HG03378 (cell line): ENCODE data around the gene SLC25A19.
"Not testable (repeated sequence)": the region's sequence is repeated elsewhere in the genome, so short reads cannot be mapped to it uniquely, and the experiment has no call there.

Experiments used
- ATAC-seq: cut with Tn5 transposase; IDR thresholded peaks from one replicate; pipeline ENCODE4 v1.9.1; 2021; ENCODE audit warnings: mild to moderate bottlenecking, moderate library complexity; ENCODE audit not compliant: unreplicated experiment

SLC25A19 gene

GRCh38 chr17:75301502-75302206 lies 12.4 kb upstream of the SLC25A19 start:
- no peak for ATAC-seq

DNA sequence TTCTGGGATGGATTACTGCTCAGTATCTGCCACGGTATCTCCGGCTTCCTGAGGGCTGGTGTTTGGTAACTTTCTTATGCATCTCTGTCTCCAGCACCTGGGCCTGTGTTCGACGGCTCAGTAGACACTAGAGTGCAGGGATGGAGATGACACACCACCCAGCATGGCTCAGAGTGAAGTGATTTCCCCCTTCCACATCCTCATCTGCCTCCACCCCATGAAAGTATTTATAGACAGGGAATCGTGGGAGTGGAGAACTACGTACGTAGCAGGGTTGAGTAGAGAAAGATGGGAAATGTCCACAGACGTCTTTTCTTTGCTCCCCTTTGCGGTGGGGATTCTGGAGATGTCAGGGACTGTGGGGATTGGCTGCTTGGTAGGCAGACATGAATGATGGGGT lies 11.8 kb upstream of the SLC25A19 start:
- ATAC-seq = no peak

DNA sequence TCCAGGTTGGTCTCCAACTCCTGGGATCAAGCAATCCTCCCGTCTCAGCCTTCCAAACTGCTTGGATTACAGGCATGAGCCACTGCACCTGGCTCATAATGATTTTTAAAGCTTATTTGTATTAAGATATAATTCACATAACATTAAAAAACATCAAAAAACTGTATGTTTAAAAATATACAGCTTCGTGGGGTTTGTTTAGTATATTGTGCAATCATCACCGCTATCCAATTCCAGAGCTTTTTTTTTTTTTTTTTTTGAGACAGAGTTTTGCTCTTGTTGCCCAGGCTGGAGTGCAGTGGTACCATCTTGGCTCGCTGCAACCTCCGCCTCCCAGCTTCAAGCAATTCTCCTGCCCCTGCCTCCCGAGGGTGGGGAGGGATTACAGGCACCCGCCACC lies 11.0 kb upstream of the SLC25A19 start:
- ATAC-seq = no peak

DNA sequence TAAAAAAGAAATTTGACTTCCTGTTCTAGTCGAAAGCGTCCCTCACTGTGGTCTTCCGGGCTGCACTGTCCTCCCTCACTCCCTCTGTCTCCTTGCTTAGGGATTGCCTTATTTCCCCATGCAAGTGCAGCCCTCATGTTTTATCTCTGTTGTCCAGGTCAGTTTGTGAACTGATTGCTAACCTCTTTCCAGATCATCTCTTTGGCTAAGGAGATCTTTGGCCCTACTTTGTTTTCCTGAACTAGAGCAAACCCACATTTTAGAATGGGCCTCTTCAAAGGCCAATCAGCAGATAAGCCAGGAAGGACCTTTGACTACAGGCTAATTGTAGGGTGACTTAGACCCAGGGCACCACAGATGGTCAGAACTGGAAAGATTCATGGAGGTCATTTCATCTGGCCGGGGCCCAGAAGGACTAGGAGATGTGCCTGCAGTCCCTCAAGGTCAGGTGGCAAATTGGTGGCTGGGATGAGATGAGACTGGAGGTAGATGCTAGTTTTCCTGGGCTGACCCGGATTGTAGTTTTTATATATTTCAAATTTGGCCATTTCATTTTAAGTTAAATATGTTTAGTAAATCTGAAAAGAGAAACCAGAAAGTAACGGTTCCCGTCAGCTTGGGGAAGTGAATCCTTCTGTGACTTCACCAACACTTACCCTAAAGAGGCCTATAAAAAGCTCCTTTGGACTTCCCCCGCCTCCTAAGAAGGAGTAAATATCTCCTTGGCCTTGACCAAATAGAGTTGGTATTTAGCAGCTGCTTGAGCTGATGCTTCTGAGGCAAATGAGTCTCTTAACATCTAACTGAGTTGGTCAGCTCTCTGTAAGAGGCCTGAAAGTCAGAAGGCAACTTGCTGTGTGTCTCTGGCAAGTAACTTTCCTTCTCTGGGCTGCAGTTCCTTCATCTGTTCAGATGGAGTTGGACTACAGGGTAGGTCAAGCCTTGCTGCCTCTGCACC lies 6.2 kb upstream of the SLC25A19 start:
- peak; percentile 56 for ATAC-seq

DNA sequence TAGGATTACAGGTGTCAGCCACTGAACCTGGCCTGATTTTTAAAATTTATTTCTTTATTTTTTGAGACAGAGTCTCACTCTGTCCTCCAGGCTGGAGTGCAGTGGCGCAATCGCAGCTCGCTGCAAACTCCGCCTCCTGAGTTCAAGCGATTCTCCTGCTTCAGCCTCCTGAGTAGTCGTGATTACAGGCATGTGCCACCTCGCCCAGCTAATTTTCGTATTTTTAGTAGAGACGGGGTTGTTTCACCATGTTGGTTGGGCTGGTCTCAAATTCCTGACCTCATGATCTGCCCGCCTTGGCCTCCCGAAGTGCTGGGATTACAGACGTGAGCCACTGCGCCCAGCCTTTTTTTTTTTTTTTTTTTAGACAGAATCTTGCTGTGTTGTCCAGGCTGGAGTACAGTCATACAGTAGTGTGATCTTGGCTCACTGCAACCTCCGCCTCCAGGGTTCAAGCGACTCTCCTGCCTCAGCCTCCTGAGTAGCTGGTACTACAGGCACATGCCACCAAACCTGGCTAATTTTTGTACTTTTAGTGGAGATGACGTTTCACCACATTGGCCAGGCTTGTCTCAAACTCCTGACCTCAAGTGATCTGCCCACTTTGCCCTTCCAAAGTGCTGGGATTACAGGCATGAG lies 3.7 kb upstream of the SLC25A19 start:
- not testable (repeated sequence) for ATAC-seq

DNA sequence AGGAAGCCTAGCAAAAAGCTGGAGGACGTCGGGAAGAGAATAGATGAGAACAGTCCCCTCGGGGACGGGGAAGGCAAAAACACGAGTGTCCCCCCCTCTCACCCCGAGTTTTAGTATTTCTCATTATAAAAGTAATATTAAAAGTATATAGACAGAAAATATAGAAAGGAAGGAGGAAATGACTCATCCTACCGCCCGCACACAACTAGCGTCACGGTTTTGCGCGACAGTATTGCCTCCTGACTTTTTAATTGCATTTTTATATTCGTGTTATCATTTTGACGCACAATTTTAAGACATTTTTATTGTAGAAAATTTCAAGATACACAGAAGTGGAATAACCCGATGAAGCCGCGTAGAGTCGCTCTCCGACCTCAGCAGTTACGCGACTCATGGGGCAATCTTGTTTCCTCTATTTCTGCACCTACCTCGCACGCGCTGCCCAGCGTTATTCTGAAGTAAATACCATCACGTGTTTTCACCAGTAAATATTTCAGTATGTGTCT lies 652 bp upstream of the SLC25A19 start:
- peak; percentile 24 for ATAC-seq

DNA sequence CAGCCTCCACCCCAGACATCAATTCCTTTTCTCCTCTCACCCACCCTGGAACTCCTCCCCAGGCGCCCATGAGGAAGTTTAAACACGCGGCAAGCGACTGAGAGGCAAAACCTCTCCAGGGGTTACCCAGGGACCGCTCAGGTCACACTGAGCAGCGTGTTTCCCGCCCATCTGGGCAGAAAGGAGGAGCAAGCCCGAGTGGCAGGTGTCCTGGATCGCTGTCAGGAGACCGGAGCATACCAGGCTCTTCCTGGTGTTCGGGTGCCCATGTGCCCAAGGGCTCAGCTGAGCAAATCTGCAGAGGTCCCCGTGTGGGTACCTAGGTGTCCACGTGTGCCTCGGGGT lies 491 bp downstream of the SLC25A19 start:
- peak; percentile 15 for ATAC-seq

GRCh38 chr17:75288359-75288758 lies 874 bp downstream of the SLC25A19 start:
- ATAC-seq = no peak

DNA sequence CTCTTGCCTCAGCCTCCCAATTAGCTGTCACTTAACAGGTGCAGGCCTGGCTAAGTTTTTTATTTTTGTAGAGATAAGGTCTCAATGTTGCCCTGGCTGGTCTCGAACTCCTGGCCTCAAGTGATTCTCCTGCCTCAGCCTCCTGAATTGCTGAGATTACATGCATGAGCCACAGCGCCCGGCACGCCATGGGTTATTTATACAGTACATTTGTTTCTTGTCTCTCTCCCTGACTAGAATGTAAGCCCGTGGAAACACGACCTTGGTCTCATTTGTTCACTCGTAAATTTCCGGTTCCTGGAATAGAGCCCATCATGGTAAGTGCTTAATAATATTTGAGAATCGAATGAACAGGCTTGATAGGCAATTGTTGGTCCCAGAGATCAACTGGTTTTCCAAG lies 2.0 kb downstream of the SLC25A19 start:
- ATAC-seq = no peak

DNA sequence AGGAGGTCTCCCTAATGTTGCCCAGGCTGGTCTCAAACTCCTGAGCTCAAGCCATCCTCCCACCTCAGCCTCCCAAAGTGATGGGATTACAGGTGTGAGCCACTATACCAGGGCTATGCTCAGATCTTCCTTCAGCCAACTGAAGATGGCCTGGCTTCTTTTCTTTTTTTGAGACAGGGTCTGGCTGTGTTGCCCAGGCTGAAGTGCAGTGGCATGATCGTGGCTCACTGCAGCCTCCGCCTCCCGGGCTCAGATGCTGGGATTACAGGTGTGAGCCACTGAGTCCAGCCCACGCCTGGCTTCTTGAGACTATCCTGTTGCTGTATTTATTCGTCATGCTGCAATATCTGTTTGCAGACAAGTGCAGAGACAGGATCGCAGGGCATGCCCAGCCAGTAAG lies 4.1 kb downstream of the SLC25A19 start:
- no peak for ATAC-seq

DNA sequence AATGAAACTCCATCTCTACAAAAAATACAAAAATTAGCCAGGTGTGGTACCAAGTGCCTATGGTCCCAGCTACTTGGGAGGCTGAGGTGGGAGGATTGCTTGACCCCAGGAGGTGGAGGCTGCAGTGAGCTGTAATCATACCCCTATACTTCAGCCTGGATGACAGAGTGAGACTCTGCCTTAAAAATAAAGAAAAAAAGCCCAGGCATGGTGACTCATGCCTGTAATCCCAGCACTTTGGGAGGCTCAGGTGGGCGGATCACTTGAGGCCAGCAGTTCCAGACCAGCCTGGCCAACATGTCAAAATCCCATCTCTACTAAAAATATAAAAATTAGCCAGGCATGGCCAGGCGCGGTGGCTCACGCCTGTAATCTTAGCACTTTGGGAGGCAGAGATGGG lies 9.0 kb downstream of the SLC25A19 start:
- ATAC-seq = not testable (repeated sequence)

DNA sequence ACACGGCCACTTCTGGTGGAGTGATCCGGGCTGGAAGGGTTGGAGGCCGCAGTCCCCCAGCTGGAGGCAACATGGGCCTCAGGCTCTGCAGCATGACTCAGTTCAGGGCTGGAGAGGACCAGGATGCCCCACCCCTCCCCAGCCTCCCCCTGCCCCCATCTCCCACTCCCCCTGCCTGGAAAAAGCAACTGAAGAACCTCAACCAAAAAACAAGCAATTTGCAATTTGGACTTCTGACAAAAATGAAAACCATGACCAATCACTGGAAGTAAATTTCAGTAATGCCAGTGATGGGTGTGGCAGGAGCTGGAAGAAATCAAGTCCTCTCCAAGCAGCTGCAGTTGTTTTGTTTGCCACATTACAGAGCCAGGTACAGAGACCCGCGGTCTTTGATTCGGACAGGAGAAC lies 11.6 kb downstream of the SLC25A19 start:
- ATAC-seq = no peak

DNA sequence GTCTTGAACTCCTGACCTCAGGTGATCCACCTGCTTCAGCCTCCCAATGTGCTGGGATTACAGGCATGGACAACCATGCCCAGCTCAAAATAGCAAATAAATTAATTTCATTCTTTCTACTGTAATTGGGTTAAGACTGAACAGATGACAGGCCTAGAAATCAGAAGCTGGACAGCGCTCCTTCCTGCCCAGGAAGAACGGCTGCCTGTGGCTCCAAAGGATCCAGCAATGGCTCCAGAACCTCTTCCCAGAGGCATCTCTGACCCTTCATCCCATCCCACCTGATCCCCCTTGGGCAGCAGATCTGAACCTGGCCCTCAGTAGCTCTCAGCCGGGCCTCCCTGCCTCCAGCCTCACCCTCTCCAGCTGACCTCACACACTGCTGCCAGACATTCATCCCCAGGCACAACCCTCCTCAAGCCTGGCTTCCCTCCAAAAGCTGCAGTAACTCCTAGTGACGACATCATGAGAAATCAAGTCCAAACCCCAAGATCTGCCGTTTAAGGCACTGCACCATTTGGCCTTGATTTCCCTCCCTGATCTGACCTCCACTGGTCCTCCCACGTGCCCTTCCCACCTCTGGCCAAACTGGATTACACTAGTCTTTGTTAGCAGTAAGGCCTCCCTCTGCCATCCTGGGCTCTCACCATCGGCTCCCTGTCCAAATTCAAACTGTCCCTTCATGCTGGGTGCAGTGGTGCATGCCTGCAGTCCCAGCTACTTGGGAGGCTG lies 15.1 kb downstream of the SLC25A19 start:
- no peak for ATAC-seq

- ATAC-seq = no peak
These were observed 16.4 kb downstream of the SLC25A19 start for GRCh38 chr17:75272848-75273184.

GRCh38 chr17:75271955-75272847 lies 17.0 kb downstream of the SLC25A19 start:
- no peak for ATAC-seq

- ATAC-seq = no peak
These were observed 17.8 kb downstream of the SLC25A19 start for GRCh38 chr17:75271233-75271954.

DNA sequence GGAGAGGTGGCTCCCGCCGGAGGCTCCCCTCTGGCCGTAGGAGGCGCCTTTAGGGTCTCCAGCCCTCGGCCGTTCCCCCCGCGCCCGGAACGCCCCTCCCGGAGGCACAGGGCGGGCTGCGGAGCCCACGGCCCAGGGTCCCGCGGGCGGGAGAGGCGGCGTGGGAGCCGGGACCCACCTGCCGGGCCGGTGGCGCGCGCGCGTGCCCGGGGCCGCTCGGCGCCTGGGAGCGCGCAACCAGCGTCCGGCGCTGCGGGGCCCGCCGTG lies 18.3 kb downstream of the SLC25A19 start, which contains the start of gene MIF4GD:
Gene MIF4GD (minus strand): TSS at position 266 of the 267 bp plus-strand sequence. CDS start 1,036 bp downstream, outside the sequence.
- ATAC-seq = no peak

DNA sequence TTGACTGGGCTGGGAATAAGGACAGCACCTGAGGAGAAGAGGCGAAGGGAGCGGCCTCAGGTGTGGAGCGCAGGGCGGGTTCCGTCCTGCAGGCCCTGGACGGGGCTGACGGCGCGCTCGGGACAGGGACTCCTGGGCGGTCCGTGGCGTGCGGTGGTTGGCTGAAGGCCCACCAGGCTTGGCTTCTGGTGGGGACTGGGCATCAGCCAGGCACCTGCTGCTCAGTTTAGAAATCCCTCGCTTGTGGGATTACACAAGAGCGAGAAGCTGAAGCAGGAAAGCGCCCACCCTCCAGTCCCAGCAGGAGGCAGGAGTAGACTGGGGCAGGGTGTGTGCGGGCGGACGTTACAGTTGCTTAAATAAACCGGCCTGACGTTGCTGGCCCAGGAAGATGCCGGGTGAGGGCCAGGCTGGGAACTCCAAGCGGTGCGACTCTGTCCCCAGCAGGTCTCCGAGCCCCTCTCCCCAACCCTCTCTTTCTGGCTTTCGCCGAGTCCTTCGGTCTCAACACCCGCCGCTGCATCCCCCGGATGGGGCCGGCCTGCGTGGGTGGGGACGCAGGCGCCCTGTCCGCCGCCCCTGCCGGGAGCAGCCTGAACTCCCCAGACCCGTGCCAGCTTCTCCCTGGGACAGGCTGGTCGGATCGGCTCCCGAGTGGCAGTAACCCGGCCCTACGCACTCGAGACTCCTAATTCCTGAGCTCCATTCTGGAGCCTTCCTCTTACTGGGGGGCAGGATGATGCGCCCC lies 18.8 kb downstream of the SLC25A19 start:
- no peak for ATAC-seq

GRCh38 chr17:75269844-75270217 lies 19.4 kb downstream of the SLC25A19 start:
- ATAC-seq = no peak
